T-helper 17 cell (primary cell): ENCODE measurements around the gene NKAIN4. TPM values are rescaled to one million over a fixed set of nuclear protein-coding genes. Genes with fewer than 3 reads are reported as not detected.
"Not testable (repeated sequence)": the region's sequence is repeated elsewhere in the genome, so short reads cannot be mapped to it uniquely, and the experiment has no call there.

Source experiments
- ATAC-seq: fragments of 150-1000 bp; cut with Tn5 transposase; 2 replicates; pipeline ENCODE4 v1.10.0; 2021; ENCODE audit warnings: mild to moderate bottlenecking, moderate library complexity
- DNase-seq, 3 donors: peaks; one replicate each; pipeline versions ENCODE4 v3.0.0 to v3.0.0-alpha.2; 2020 to 2021
- H3K9me3 ChIP-seq: one replicate; pipeline ENCODE4 v1.7.0; 2013; ENCODE audit warnings: low read length, mild to moderate bottlenecking; ENCODE audit not compliant: control insufficient read depth, poor library complexity, severe bottlenecking
- H3K27ac Mint-ChIP-seq: one replicate; pipeline ENCODE4 v1.8.0; 2022; ENCODE audit warnings: mild to moderate bottlenecking, moderate library complexity, mixed read lengths
- H3K27me3 Mint-ChIP-seq: one replicate; pipeline ENCODE4 v1.8.0; 2022; ENCODE audit warnings: mixed read lengths
- H3K36me3 Mint-ChIP-seq: one replicate; pipeline ENCODE4 v1.8.0; 2022; ENCODE audit warnings: low read depth, mixed read lengths
- H3K4me1 Mint-ChIP-seq: one replicate; pipeline ENCODE4 v1.8.0; 2022; ENCODE audit warnings: mild to moderate bottlenecking, mixed read lengths
- H3K4me3 Mint-ChIP-seq: one replicate; pipeline ENCODE4 v1.8.0; 2022; ENCODE audit warnings: mild to moderate bottlenecking, moderate library complexity, mixed read lengths
- total RNA-seq, 4 donors: library from RNA in 2 of 4; stranded (reverse) in 2 of 4; gene quantifications; one replicate each; pipeline ENCODE4 v1.2.3 and lab custom pipeline; 2022 to 2026

Gene NKAIN4
- total RNA-seq, 2 donors from 2014 or later = not detected

GRCh38 chr20:63253438-63254231 is 628 bp downstream of the NKAIN4 start:
- no peaks in the 10 kb centered on the region for H3K9me3 ChIP-seq
- Mint-ChIP-seq H3K4me3 (peak overlapping the region; percentile 69), H3K27me3 (peaks cover 78% of the 10 kb centered on the region), H3K27ac (no peak overlapping the region), H3K36me3 (peaks cover 4% of the 10 kb centered on the region), H3K4me1 (peaks cover 10% of the 10 kb centered on the region)
- no peak for DNase-seq
- ATAC-seq = no peak

GRCh38 chr20:63253065-63253437 is 1.2 kb downstream of the NKAIN4 start:
- H3K4me3 Mint-ChIP-seq = peak overlapping the region; percentile 69
- ATAC-seq (no peak), DNase-seq (no peak)
- no peaks in the 10 kb centered on the region for H3K9me3 ChIP-seq
- H3K27ac Mint-ChIP-seq = no peak overlapping the region
- peaks cover 10% of the 10 kb centered on the region for H3K4me1 Mint-ChIP-seq
- peaks cover 78% of the 10 kb centered on the region for H3K27me3 Mint-ChIP-seq
- peaks cover 4% of the 10 kb centered on the region for H3K36me3 Mint-ChIP-seq

- H3K27ac Mint-ChIP-seq = no peak overlapping the region
- H3K4me1 Mint-ChIP-seq = peaks cover 10% of the 10 kb centered on the region
- ATAC-seq = no peak
- H3K27me3 Mint-ChIP-seq = peaks cover 70% of the 10 kb centered on the region
- peaks cover 4% of the 10 kb centered on the region for H3K36me3 Mint-ChIP-seq
- H3K4me3 Mint-ChIP-seq = no peak overlapping the region
- DNase-seq = no peak
- no peaks in the 10 kb centered on the region for H3K9me3 ChIP-seq
Observed at GRCh38 chr20:63252284-63252711, 2.0 kb downstream of the NKAIN4 start.

GRCh38 chr20:63251350-63251749 is 2.9 kb downstream of the NKAIN4 start:
- not testable (repeated sequence) for DNase-seq, ATAC-seq, H3K4me1 Mint-ChIP-seq, H3K36me3 Mint-ChIP-seq, H3K27ac Mint-ChIP-seq, H3K4me3 Mint-ChIP-seq, H3K9me3 ChIP-seq
- peaks cover 67% of the 10 kb centered on the region for H3K27me3 Mint-ChIP-seq

- no peak for DNase-seq
- ATAC-seq = no peak
- H3K27ac Mint-ChIP-seq = no peak overlapping the region
- H3K36me3 Mint-ChIP-seq = peaks cover 6% of the 10 kb centered on the region
- no peaks in the 10 kb centered on the region for H3K9me3 ChIP-seq
- H3K4me1 Mint-ChIP-seq = peaks cover 8% of the 10 kb centered on the region
- H3K27me3 Mint-ChIP-seq = peaks cover 67% of the 10 kb centered on the region
- no peak overlapping the region for H3K4me3 Mint-ChIP-seq
Observed at GRCh38 chr20:63249891-63250290, 4.4 kb downstream of the NKAIN4 start.

- peaks cover 6% of the 10 kb centered on the region for H3K36me3 Mint-ChIP-seq
- DNase-seq (no peak), ATAC-seq (no peak)
- H3K4me3 Mint-ChIP-seq = no peak overlapping the region
- peaks cover 5% of the 10 kb centered on the region for H3K4me1 Mint-ChIP-seq
- H3K27ac Mint-ChIP-seq = no peak overlapping the region
- peaks cover 70% of the 10 kb centered on the region for H3K27me3 Mint-ChIP-seq
- H3K9me3 ChIP-seq = no peaks in the 10 kb centered on the region
Observed at GRCh38 chr20:63248835-63249591, 5.2 kb downstream of the NKAIN4 start.

GRCh38 chr20:63247671-63248228 is 6.5 kb downstream of the NKAIN4 start:
- H3K4me3 Mint-ChIP-seq = no peak overlapping the region
- H3K36me3 Mint-ChIP-seq = peaks cover 3% of the 10 kb centered on the region
- ATAC-seq = no peak
- H3K27me3 Mint-ChIP-seq = peaks cover 69% of the 10 kb centered on the region
- H3K9me3 ChIP-seq = no peaks in the 10 kb centered on the region
- H3K27ac Mint-ChIP-seq = no peak overlapping the region
- peaks cover 2% of the 10 kb centered on the region for H3K4me1 Mint-ChIP-seq
- no peak for DNase-seq

GRCh38 chr20:63246490-63247288 is 7.6 kb downstream of the NKAIN4 start:
- no peak for ATAC-seq
- H3K4me3 Mint-ChIP-seq = no peak overlapping the region

GRCh38 chr20:63244468-63244867 is 9.8 kb downstream of the NKAIN4 start:
- no peaks in the 10 kb centered on the region for H3K4me1 Mint-ChIP-seq
- H3K9me3 ChIP-seq = no peaks in the 10 kb centered on the region
- ATAC-seq = no peak
- no peak overlapping the region for H3K4me3 Mint-ChIP-seq
- DNase-seq = no peak
- H3K36me3 Mint-ChIP-seq = peaks cover 2% of the 10 kb centered on the region
- H3K27me3 Mint-ChIP-seq = peaks cover 49% of the 10 kb centered on the region
- no peak overlapping the region for H3K27ac Mint-ChIP-seq

More at GRCh38 chr20:63246490-63247288, 7.6 kb downstream of the NKAIN4 start:
- DNase-seq = no peak
- H3K9me3 ChIP-seq = no peaks in the 10 kb centered on the region
- Mint-ChIP-seq H3K36me3 (peaks cover 2% of the 10 kb centered on the region), H3K27me3 (peaks cover 65% of the 10 kb centered on the region), H3K27ac (no peak overlapping the region), H3K4me1 (no peaks in the 10 kb centered on the region)

GRCh38 chr20:63243604-63244247 is 10.5 kb downstream of the NKAIN4 start:
- Mint-ChIP-seq H3K27ac (no peak overlapping the region), H3K4me1 (no peaks in the 10 kb centered on the region), H3K27me3 (peaks cover 42% of the 10 kb centered on the region), H3K4me3 (no peak overlapping the region), H3K36me3 (peaks cover 2% of the 10 kb centered on the region)
- H3K9me3 ChIP-seq = no peaks in the 10 kb centered on the region
- ATAC-seq (no peak), DNase-seq (no peak)

- Mint-ChIP-seq H3K36me3 (peaks cover 2% of the 10 kb centered on the region), H3K27ac (no peak overlapping the region), H3K4me3 (no peak overlapping the region), H3K4me1 (no peaks in the 10 kb centered on the region), H3K27me3 (peaks cover 36% of the 10 kb centered on the region)
- H3K9me3 ChIP-seq = no peaks in the 10 kb centered on the region
- no peak for DNase-seq
- ATAC-seq = no peak
Observed at GRCh38 chr20:63242736-63243135, 11.5 kb downstream of the NKAIN4 start.

GRCh38 chr20:63241272-63241671 is 13.0 kb downstream of the NKAIN4 start:
- H3K9me3 ChIP-seq = no peaks in the 10 kb centered on the region
- H3K4me3 Mint-ChIP-seq = no peak overlapping the region
- ATAC-seq (no peak), DNase-seq (no peak)
- no peak overlapping the region for H3K27ac Mint-ChIP-seq
- no peaks in the 10 kb centered on the region for H3K4me1 Mint-ChIP-seq
- H3K36me3 Mint-ChIP-seq = peaks cover 2% of the 10 kb centered on the region
- peaks cover 29% of the 10 kb centered on the region for H3K27me3 Mint-ChIP-seq
